GM19238 (cell line): ENCODE measurements around the gene PSTPIP1.
A peak's percentile ranks its signal among the peaks of the same experiment; 100 is the strongest.

Source experiments
- DNase-seq: peaks from one replicate; pipeline ENCODE4 v3.0.0; 2011; ENCODE audit warnings: low spot score; ENCODE audit not compliant: insufficient read length

Gene PSTPIP1

DNA sequence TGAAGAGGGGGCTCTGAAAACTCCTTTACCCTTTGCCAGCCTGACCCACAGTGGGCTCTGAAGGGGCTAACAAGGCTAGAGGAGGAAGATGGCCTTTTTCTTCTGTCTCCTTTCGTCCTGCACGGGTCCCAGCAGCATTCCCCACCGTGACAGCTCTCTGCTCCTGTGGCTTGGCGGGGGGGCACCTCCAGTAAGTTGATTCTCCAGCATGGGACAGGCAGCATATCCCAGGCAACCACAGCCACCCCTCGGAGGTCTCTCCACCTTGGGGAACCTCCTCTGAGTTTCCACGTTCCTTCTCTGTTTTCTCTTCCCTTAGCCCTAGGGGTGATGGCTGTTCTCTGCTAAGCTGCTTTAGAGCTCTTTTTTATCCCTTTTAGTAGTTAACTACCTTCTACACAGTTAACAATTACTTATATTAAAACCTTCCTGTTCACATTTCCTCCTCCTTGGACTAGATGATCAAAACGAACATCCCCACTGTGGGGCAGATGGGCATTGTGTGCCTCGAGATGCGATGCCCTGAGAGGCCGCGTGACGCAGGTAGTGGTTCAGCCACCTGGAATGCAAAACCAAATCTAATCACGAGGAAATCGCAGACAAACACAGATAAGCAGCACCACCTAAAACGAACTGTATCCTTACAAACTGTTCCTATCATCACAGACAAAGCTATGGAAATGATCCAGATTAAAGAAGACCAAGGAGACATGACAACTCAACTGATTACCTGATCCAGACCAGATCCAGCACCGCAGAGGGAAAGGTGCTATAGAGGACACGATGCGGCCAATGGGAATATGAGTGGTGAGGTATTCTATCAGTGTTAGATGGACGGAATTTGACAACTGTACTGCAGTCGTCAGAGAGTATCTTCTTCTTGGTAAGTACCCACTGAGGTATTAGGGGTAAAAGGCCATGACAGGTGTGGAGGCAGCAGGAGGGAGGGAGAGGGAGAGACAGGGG, 48.3 kb downstream of the PSTPIP1 start:
- no peak for DNase-seq

DNA sequence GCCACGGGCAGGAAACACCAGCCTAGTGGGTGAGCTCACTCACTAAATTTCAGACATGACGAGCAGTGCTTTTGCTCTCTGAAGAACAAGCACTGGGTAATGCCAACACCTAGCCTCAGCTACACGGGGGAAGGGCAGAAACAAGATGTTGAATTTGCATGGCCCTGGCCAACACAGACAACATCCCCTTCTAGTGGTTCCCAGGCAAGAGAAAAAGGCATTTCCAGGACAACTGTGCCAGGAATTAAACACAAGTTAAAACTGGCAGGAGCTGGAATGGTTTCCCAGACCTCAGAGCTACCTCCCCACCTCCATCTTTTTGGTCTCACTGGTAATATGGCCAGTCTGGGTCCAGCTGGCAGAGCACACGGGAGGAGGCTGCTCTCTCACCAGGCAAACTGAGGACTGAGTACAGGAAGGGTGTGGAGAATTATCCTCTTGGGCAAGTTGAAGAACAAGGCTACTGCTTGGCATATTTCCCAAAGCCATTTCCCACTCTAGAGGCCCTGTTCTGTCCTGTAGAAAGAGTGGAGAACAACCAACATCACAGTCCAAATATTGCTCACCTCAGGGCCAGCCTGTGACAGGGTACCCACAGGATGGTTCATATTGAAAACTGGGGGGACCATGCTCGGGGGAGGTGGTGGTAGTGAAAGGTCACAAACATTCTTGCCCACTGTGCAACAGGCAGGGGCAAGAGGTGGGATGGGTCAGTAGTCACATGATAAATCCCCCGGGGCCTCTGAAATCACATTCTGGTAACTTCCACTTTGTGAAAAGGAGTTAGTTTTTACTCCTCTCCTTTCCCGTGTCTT, 49.5 kb downstream of the PSTPIP1 start:
- DNase-seq: no peak

DNA sequence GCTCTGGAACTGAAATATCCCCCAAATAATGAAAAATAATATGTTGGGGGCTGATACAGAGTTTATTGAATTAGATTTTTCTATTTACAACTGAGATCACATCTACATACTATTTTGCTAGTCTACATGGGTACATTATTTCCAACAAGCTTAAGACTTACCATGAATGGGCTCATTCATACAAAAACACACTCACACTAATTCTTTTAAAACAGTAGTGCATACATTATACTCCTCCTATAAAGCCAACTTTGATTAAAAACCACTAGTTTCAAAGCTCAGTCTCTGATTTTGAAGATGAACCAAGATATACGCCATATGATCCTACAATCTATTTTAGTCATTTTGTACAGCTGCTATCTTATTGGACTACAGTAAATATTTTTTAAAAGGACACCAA, 51.1 kb downstream of the PSTPIP1 start:
- DNase-seq: no peak

DNA sequence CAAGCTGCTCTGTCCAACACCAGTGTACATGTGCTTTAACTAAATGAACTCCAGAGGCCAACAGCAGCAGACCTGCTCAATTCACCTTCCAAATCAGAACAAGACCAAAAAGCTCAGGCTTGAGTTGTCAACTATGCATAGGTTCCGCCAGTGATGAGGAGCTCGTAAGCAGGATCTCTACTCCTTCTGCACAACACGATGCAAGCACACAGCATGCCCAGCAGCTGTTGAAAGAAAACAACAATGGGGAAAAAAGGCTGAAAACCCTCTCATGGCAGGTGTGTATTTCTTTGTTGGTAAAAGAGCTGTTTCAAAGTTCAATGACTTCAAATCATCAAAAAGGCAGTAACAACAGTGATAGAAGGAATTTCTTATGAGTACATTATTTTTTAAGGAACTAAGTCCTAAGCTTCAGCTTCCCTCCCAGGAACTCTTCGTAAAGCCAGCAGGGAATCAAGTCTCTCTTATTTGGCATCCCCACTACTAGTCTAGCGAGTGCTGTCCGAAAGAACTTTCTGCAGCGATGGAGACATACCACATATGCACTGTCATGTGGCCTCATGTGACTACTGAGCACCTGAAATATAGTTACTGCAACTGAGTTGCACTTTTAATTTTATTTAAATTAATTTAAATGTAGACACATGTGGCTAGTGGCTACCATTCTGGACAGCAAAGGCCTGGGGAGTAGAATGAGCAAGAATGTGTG, 51.9 kb downstream of the PSTPIP1 start:
- no peak for DNase-seq

DNA sequence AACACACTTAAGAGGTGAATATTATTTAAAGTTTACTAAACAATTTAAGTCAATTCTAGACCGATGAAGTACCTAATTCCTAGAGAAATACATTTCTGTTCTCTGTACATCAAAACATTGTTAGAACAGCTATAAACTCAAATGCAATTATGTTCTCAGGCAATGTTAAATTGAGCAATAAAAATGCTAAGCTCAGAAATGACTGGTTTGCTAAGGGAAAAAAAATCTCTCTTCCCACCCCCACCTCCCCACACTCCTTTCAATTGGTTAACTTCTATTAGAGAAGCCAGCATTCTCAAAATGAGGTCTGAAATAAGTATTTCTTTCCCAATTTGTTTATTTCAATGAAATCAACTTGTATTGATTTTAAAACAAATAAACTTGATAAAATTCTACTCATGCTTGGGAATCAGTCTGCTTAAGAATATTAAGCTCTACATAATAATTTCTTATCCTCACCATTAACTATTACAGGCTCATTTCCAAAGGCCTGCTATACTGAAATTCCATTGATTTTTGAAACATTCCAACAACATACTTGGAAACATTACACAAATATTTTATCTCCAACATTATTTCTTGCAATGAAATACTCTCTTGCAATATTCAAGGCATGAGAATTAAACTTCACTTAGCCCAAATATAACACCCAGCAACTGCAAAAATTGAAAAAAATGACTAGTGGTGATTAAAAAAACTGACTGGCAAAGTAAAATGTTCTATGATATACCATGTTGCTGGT, 53.4 kb downstream of the PSTPIP1 start:
- no peak for DNase-seq

DNA sequence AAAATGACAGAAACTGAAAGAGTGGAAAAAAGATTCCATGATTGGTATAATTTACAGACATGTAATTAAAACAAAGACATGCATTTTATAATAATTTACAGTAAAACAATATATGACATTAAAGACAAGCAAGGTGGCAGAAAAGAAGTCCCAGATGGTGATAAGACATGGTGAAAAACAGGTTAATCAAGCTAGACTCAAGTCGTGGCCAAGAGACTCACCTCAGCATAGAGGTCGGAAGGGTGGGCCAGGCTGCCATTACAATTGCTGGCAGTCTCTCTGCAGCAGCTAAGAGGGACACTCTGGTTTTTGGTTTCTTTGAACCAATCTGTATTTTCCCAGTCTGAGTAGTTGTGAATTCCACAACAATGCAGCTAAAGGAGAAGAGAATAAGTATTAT, 57.6 kb downstream of the PSTPIP1 start:
- DNase-seq: no peak

DNA sequence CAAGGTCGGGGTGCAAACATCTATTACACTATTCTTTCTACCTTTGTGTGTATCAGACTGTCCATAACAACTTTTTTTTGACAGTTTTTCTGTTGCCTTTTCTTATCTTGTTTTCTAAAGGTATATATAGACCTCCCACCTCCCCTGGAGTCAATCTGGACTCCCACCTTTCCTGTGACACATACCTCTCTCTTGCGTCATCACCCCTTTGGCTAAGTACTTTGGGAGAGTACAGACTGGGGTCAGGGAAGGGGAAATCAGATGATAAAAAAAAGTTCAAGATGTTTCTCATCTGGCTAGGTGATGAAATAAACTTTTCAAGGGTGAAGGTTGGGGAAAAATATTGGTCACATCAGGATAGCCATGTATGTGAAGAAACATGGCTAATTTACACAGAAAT, 58.8 kb downstream of the PSTPIP1 start:
- DNase-seq: no peak

DNA sequence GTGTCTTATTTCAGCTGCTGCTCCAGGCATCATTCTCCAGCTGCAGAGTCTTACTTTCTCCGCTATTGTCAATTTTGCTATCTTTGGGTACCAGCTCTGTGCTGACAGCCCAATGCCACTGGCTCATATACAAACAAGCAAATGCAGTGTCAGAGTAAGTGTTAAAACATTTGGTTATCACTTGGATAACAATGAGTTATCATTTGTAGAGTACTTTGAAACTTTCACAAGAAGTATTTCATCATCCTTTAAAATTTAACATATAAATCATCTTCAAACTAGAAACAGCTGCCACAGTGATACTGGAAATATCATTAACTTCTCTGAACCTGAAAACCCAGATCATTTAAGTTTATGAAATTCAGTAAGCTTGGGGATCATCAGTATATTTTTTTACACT, 62.1 kb downstream of the PSTPIP1 start:
- no peak for DNase-seq

DNA sequence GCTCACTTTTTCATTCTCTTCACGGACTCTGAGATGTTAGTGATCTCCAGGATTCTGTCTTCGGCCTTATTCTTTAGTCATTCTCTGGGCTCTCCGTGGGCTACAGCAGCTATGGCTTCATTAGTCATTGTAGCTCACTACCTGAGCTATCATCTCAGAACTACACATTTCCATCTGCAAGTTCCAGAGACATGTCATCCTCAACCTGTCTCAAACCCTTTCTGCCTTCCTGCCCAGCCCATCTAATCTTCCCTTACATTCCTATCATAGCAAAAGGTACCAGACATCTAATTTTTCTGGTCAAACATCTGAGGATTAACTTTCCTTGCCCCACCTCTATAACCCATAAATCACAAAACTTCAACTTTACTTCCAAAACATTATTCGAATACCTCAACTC, 62.8 kb downstream of the PSTPIP1 start:
- no peak for DNase-seq

DNA sequence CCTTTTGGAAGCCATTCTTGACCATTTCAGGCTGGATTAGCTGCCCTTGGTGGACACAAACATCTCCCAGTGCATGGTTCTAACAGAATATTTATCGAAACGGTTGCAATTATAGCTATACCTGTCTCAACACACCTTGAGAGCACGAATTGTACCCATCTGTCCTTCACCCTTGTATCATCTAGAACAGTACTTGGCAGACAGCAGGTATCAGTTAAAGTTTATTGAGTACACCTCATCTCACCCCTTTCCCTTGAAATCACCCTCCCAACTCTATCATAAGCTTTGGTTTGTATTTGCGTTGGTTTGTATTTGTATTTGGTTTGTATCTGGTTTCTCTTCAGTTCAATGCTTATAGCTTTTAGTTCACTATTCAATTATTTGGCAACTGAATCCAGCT, 63.5 kb downstream of the PSTPIP1 start:
- no peak for DNase-seq

DNA sequence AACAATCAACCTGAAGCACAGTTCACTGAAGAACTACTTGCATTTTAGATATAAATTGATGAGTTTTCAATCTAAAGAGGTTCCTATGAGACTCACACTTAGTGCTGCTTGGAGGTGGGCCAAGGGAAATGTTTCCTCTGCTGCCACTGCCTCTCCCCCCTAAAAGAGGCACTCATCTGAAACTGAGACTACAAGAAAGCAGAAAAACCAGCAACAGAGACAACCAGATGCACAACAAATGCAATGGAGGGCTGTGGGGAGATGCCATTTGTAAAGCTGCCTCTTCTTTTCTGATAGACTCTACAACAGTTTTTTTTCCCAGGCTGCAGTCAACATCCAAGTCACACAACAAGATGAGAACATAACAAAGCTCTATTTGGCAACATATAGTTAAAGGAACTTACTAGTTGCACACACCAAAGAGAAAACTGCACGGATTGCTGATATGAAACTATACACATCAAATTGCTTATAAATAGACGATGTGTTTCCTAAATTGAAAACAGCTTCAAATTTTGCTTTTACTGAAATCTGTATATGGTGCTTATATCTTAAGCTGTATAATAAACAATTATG, 64.9 kb downstream of the PSTPIP1 start:
- DNase-seq: peak; percentile 41

DNA sequence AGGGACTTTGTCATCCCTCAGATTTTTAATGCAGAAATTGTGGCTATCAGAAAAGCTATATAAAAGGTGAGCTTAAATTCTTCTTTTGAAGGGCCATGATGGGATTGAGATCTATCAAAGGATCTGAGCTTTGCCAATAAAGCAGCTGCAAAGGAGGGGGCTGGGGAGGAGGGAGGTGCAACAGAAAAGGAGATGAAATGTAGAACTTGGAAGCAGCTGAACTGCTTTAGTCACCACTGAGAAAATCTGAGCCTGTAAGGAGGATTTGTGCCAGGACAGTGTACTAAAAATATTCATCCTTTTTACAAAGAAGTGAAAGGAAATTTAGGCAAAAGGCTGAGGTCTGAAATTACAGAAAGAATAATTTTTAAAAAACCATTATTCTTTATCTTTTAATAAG, 65.6 kb downstream of the PSTPIP1 start:
- no peak for DNase-seq

DNA sequence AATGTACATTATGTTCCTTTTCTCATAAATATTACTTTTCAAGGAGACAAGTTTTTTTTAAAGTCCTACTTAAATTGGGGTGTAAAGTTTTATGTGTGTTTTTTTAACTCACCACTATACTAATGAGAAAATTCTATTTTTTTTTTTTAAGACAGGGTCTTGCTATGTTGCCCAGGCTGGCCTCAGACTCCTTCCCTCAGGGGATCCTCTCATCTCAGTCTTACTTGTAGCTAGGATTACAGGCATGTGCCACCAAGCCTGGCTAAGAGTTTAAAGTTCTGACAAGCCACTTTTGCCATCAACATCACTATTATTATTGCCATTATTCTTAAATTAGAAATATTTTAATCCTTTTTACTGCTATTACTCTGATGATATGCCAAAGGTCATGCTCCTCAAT, 68.3 kb downstream of the PSTPIP1 start:
- no peak for DNase-seq

DNA sequence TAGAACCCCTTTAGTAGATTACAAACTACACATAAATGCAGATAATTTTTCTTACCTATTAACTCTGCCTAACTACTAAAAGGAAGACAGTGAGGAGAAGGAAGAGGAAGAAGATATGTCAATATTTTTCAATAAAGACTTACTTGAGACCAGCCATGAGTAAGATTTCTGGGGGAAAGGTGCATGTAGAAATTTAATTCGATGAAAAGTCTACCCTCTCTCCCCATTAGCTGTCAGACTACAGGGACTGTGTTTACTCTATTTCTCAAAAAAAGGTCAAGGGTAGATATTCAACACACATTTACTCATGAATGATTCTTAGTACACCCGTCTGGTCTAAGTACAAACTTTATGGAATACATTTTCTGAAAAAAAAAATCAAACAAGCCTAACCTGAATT, 69.1 kb downstream of the PSTPIP1 start:
- no peak for DNase-seq

DNA sequence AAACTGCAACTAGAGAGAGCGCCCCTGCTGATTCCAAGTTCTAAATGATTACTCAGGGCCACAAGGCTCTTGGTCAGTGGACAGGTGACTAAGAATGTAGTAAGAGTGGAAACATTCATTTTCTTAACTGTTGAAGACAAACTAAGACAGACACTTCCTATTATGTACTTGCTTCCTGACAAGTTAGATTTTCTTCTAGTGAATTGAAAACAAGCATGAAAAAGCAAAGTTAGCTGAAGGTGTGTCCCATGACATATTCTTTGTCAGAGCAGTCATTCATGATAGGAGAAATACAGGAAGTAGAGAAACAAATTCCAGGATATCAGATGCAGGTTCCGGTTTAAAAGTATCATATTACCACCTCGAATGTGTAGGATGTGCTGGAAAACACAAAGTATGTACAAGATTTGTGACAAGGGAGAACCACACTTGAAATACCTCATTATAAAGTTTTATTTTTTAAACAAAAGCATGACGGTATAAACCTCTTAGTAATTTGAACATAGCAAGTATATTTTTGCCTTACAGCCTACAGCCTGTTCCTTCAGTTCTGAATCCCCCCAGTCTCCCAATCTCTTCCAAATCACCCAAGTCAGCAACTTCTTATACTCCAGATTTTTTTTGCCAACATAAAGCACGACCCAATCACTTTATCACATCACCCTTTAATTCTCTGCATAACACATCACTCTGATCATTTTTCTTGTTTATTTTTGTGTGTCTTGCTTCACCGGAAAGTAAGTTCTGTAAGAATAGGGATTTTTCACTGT, 69.8 kb downstream of the PSTPIP1 start:
- DNase-seq: no peak

DNA sequence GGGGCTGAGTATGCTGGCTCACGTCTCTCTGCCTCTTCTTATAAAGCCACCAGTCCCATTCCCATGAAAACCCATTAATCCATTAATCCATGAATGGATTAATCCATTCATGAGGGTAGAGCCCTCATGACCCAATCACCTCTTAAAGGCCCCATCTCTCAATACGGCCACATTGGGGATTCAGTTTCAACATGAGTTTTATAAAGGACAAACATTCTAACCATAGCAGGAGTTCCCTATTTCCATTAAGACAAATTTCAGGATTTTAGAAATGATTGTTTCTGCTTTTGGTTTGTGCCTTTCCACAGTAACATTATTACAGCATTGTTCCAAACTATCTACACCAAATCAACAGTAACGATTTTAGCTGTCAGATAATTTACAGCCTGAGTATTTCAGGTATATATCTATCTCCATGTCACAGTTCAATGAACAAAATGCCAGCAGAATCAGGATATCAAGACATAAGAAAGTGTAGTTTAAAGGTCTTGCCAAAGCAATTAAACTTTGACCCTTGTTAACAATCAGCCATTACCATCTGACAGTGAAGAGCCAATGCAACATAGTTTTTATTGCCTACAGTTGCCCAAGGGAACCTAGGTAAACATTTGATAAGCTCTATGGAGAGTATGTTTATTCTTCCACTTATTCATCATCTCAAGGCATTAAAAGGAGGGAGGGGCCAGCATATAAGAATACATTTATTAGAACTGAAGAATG, 72.2 kb downstream of the PSTPIP1 start:
- no peak for DNase-seq

DNA sequence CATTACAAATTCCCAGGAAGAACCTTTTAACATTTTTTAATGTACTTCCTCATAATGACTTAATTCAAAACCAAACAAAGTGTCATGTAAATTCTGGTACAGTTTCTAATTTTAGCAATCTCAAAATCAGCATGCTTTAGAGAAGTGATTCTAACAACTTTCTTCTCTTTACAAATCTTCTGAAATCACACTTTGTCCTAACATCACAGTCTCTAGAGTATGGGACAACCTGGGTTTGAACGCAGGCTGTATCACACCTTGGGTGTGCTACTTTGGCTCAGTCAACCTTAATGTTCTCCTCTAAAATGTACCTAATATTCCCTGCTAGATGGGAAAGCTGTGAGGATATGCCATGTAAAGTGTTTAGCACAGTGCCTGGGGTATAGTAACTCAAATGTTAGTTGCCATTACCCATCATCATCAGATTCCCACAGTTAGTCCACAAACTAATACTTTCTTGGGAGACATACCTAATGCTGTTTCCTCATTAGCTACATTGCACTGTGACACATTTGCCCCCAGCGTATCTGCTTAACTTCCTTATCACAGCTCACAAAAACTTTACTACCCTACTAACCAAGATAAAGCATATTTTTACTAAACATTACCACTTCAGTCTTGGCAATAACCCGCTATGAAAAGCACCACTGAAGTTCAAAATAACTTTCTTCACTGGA, 72.9 kb downstream of the PSTPIP1 start:
- no peak for DNase-seq

DNA sequence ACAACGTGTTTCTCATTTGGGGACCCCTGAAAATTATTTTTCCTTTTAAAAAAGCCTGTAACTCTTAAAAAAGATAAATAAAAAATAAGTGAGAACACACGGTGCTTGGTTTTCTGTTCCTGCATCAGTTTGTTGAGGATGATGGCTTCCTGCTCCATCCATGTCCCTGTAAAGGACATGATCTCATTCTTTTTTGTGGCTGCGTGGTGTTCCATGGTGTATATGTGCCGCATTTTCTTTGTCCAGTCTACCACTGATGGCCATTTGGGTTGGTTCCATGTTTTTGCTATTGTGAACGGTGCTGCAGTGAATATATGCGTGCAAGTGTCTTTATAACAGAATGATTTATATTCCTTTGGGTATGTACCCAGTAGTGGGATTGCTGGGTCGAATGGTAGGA, 73.7 kb downstream of the PSTPIP1 start:
- no peak for DNase-seq
